SJSA1 (cell line): ENCODE data around the gene RUNX2. TPM values are rescaled to one million over a fixed set of nuclear protein-coding genes. Genes with fewer than 3 reads are reported as not detected.
A peak's percentile ranks its signal among the peaks of the same experiment; 100 is the strongest.

Source experiments
- DNase-seq, 2 experiments: peaks; one replicate each; pipeline ENCODE4 v3.0.0-alpha.2; 2015 to 2020; ENCODE audit warnings: low spot score in 2 of 2, low read depth in 1 of 2
- H3K27ac ChIP-seq: fragments of 250-450 bp; sonication (Bioruptor Pico); 2 replicates; pipeline ENCODE4 v1.5.1; 2020; ENCODE audit warnings: mild to moderate bottlenecking, moderate library complexity
- H3K27me3 ChIP-seq: fragments of 250-450 bp; sonication (Bioruptor Pico); replicated peaks from 2 replicates; pipeline ENCODE4 v1.5.1; 2020; ENCODE audit warnings: mild to moderate bottlenecking, moderate library complexity
- H3K36me3 ChIP-seq: fragments of 250-450 bp; sonication (Bioruptor Pico); 2 replicates; pipeline ENCODE4 v1.5.1; 2020; ENCODE audit warnings: mild to moderate bottlenecking
- H3K4me1 ChIP-seq: fragments of 250-450 bp; sonication (Bioruptor Pico); replicated peaks from 2 replicates; pipeline ENCODE4 v1.6.1; 2021; ENCODE audit warnings: mild to moderate bottlenecking
- H3K4me3 ChIP-seq: fragments of 250-450 bp; sonication (Bioruptor Pico); 2 replicates; pipeline ENCODE4 v1.5.1; 2020; ENCODE audit warnings: mild to moderate bottlenecking
- H3K9me3 ChIP-seq: fragments of 250-450 bp; sonication (Bioruptor Pico); replicated peaks from 2 replicates; pipeline ENCODE4 v1.5.1; 2020; ENCODE audit warnings: mild to moderate bottlenecking
- total RNA-seq: library from RNA; depleted of rRNA; stranded (reverse); fragments of >200 nt; shearing (Covaris generic); gene quantifications from 2 replicates; pipeline ENCODE4 v1.2.3, GENCODE V29; 2014

Gene RUNX2
- total RNA-seq, 1 experiment from 2014 or later: 10.3 TPM

DNA sequence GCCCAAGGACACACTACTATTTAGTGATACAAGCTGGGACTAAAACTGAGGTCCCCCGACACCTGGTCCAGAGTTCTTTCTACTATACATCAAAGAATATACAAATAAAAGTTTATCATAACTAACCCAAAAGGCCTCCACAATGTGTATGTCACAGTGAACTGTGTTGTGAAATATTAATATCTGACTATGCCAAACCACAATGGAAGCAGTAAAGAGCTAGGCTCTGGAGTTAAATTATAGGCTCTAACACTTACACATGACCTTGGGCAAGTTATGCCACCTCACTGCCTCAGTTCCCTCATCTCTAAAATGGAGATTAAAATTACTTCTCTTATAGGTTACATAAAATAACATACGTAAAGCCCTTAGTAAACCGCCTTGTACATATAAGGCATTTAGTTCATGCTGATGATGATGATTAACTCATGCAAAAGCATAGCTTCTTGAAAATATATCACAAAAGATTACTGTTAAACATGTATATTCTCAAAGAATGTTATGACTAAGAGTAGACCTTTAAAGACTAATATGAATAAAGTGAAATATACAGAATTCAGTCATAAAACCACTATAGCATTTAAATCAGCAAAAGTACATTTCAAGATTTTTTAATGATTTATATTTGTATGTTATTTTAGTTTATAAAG lies 43.9 kb downstream of the RUNX2 start:
- Histone ChIP-seq H3K36me3 (no peaks in the 10 kb centered on the region), H3K4me3 (no peak overlapping the region), H3K27me3 (no peaks in the 10 kb centered on the region), H3K9me3 (no peaks in the 10 kb centered on the region), H3K4me1 (peaks cover 10% of the 10 kb centered on the region), H3K27ac (no peak overlapping the region)
- no peak for DNase-seq

DNA sequence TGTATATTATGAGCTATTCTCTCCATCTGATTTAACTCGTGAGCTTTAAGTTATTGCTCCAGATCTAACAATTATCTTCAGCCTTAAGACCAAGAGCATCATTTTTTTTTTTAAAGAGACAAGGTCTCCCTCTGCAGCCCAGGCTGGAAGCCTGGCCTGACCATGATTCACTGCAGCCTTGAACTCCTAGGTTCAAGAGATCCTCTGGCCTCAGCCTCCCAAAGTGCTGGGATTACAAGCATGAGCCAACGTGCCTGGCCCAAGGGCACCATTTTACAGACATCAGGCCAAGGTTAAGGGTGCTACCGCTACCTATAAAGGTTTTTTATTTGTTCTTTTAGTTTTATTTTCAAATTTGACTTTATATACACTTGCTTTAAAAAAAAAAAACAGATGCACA lies 47.3 kb downstream of the RUNX2 start:
- no peak overlapping the region for H3K4me3 ChIP-seq
- no peaks in the 10 kb centered on the region for H3K9me3 ChIP-seq
- H3K27me3 ChIP-seq: no peaks in the 10 kb centered on the region
- DNase-seq: no peak
- H3K4me1 ChIP-seq: peaks cover 10% of the 10 kb centered on the region
- H3K27ac ChIP-seq: no peak overlapping the region
- H3K36me3 ChIP-seq: no peaks in the 10 kb centered on the region

DNA sequence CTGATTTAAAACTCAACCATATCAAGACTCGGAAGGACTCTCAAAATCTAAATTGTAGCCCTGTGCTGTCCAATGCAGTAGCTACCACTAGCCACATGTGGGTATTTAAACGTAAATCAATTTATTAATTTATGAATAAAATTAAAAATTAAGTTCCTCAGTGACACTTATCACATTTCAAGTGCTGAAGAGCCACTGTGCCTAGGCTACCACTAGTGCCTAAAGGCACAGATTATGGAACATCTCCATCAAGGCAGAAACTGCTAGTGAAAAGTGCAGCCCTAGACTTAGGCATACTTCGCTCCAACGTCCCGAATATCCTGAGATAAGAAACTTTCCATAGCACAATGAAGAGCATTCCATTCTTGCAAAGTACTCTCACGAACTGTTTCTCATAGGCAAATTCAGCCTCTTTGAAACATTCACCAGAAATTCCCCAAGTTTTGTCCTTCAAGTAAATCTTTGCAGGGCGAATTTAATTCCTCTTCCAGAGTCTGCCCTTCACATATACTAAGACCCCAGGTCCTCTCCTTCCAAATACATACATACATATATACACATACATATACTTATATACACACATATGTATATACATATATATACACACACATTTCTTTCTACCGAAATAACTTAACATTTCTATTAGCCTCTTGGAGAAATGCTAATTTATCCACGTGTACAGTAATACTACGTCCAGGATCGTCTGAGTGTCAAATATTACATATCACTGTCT lies 48.3 kb downstream of the RUNX2 start:
- peak in 1 of 2 experiments; percentile 23 for DNase-seq
- peak overlapping the region; percentile 95 for H3K27ac ChIP-seq
- H3K4me3 ChIP-seq: peak overlapping the region; percentile 61

DNA sequence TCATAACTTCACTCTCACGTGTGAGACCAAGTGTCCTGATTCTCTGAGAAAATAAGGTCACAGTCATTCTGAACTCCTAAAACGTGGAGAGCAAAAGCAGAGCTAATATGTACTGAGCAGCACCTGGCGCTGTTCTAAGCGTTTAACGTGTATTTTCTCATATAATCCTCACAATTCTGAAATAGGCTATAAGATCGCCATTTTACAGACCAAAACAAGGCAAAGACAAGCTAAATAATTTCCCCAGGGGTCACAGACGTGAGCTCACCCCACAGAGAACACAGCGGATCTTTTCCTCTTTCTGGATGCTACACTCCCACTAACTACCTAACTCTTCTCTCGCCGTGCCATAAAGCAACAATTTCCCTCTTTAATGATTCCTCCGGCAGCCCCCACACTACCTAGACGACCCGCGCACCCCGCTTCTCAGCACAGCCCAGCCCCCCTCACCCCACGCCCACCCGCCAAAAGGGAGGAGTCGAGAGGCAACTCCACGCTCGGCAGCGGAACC lies 49.0 kb downstream of the RUNX2 start:
- no peaks in the 10 kb centered on the region for H3K27me3 ChIP-seq
- peak overlapping the region; percentile 61 for H3K4me3 ChIP-seq
- H3K36me3 ChIP-seq: no peaks in the 10 kb centered on the region
- H3K27ac ChIP-seq: peak overlapping the region; percentile 95
- H3K9me3 ChIP-seq: no peaks in the 10 kb centered on the region
- DNase-seq: no peak
- peaks cover 10% of the 10 kb centered on the region for H3K4me1 ChIP-seq

More for the DNA sequence above, 48.3 kb downstream of the RUNX2 start:
- no peaks in the 10 kb centered on the region for H3K9me3 ChIP-seq
- H3K36me3 ChIP-seq: no peaks in the 10 kb centered on the region
- H3K27me3 ChIP-seq: no peaks in the 10 kb centered on the region
- peaks cover 10% of the 10 kb centered on the region for H3K4me1 ChIP-seq

GRCh38 chr6:45377554-45378333 lies 49.6 kb downstream of the RUNX2 start, which contains the start of gene SUPT3H:
Gene SUPT3H (minus strand): TSS chr6:45377934.
- Histone ChIP-seq H3K27ac (peak within 1 kb of the TSS; percentile 95), H3K4me1 (peaks cover 10% of the 10 kb centered on the region), H3K4me3 (peak within 1 kb of the TSS; percentile 61), H3K27me3 (no peaks in the 10 kb centered on the region), H3K36me3 (no peaks in the 10 kb centered on the region), H3K9me3 (no peaks in the 10 kb centered on the region)
- DNase-seq: peak; percentile 92 to 94

DNA sequence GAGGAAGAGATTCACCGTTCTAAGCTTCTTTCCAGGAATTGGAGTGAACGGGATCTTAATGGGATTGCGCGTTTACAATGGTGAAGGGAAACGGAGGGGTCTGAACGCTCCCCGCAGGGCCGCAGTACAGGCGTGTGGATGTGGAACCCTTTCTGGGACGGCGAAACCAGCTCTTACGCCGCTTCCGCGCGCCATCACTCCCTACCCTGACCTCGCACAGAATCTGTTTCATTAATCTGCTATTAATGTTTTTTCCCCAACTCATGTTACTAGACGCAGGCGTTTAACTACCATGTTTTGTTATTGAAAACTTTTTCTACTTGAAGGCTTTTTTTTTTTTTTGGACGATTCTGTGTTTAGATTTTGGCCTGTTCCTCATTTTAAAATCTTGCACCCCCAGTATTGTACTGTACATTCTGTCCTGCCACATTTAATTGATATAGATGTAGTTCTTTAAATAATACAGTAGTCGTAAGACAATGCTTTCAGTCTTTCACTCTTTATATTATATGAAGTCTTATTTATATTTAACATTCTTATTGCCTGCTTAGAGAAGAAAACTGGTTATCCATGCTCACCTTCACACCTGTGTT lies 50.3 kb downstream of the RUNX2 start:
- peaks cover 10% of the 10 kb centered on the region for H3K4me1 ChIP-seq
- peak overlapping the region; percentile 61 for H3K4me3 ChIP-seq
- H3K27ac ChIP-seq: peak overlapping the region; percentile 95
- no peaks in the 10 kb centered on the region for H3K27me3 ChIP-seq
- no peak for DNase-seq
- H3K9me3 ChIP-seq: no peaks in the 10 kb centered on the region
- no peaks in the 10 kb centered on the region for H3K36me3 ChIP-seq

DNA sequence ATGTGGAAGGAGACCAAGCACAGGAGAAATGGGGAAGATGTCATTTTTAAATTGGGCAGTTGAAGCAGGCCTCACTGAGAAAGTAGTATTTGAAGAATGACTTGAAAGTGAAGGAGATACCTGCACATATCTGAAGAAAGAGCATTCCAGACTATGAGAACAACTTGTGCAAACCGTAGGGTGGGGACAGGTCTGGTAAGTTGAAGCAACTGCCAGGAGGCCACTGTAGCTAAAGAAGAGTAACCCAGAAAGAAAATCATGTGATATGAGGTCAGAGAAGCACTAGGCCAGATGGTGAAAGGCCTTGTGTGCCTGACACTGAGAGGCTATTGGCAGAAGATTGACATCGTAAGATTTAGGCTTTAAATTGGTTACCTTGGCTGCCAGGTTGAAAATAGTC lies 54.3 kb downstream of the RUNX2 start:
- no peaks in the 10 kb centered on the region for H3K27me3 ChIP-seq
- H3K9me3 ChIP-seq: no peaks in the 10 kb centered on the region
- peaks cover 9% of the 10 kb centered on the region for H3K4me1 ChIP-seq
- no peaks in the 10 kb centered on the region for H3K36me3 ChIP-seq
- H3K27ac ChIP-seq: no peak overlapping the region
- no peak for DNase-seq
- H3K4me3 ChIP-seq: no peak overlapping the region

- DNase-seq: no peak
- Histone ChIP-seq H3K4me3 (no peak overlapping the region), H3K27ac (no peak overlapping the region), H3K4me1 (peaks cover 15% of the 10 kb centered on the region), H3K27me3 (no peaks in the 10 kb centered on the region), H3K36me3 (no peaks in the 10 kb centered on the region), H3K9me3 (no peaks in the 10 kb centered on the region)
Measured at GRCh38 chr6:45386501-45386900, 58.4 kb downstream of the RUNX2 start.

- peak; percentile 40 to 53 for DNase-seq
- Histone ChIP-seq H3K4me1 (peaks cover 15% of the 10 kb centered on the region), H3K27ac (no peak overlapping the region), H3K36me3 (no peaks in the 10 kb centered on the region), H3K9me3 (no peaks in the 10 kb centered on the region), H3K27me3 (no peaks in the 10 kb centered on the region), H3K4me3 (no peak overlapping the region)
Measured at GRCh38 chr6:45387236-45387635, 59.1 kb downstream of the RUNX2 start.

DNA sequence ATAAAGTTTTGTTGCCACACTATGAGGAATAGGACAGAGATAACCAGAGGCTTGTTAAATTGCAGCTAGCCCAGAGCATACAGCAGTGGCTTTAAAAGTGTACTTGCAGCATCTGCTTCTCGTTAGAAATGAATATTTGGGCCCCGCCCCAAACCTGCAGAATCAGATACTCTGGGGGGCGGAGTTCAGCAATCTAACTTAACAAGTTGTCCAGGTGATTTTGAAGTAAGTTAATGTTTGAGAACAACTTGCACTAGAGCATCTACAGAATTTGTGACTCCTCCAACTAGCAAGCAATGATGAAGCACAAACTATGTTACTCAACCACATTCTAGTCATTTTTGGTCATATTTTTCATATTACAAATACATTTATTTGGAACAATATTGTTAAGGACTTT lies 60.2 kb downstream of the RUNX2 start:
- H3K27me3 ChIP-seq: no peaks in the 10 kb centered on the region
- H3K4me1 ChIP-seq: peaks cover 15% of the 10 kb centered on the region
- H3K9me3 ChIP-seq: no peaks in the 10 kb centered on the region
- no peak overlapping the region for H3K27ac ChIP-seq
- no peak for DNase-seq
- no peaks in the 10 kb centered on the region for H3K36me3 ChIP-seq
- no peak overlapping the region for H3K4me3 ChIP-seq

- H3K36me3 ChIP-seq: no peaks in the 10 kb centered on the region
- H3K9me3 ChIP-seq: no peaks in the 10 kb centered on the region
- DNase-seq: no peak
- H3K27me3 ChIP-seq: no peaks in the 10 kb centered on the region
- H3K27ac ChIP-seq: no peak overlapping the region
- H3K4me3 ChIP-seq: no peak overlapping the region
- no peaks in the 10 kb centered on the region for H3K4me1 ChIP-seq
Measured at GRCh38 chr6:45394586-45395095, 66.5 kb downstream of the RUNX2 start.

DNA sequence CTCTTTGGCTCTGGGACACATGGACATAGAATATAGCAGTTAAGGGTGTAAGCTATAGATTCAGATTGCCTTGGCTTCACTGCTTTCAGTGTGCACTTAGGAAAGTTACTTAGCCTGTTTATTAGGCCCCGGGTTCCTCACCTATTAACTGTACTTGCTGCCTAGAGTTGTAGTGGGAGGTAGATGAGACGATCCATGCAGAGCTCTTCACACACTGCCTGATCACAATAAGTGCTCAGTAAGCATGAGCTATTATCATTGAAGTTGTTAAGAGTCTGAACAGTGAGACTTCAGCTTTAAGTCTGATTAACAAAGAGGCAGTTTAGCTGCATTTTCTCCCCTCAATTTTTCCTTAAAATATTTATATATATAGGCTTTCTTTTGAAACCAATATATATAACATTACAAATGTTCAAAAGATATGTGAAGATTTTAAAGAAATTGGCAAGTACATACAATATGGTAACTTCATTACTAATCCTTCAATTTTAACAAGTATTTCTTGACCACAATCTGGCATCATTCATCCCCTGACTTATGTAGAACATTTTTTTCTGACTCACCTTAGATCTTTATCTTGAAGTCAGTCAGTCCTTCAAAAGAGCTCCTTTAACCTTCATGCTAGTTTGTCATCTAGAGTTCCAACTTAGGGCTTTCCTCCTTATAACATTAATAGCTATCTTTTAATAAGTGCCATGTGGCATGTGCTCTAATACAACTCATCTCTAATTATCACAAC lies 70.1 kb downstream of the RUNX2 start:
- H3K4me3 ChIP-seq: no peak overlapping the region
- H3K27ac ChIP-seq: no peak overlapping the region
- no peak for DNase-seq
- no peaks in the 10 kb centered on the region for H3K36me3 ChIP-seq
- no peaks in the 10 kb centered on the region for H3K4me1 ChIP-seq
- no peaks in the 10 kb centered on the region for H3K9me3 ChIP-seq
- H3K27me3 ChIP-seq: no peaks in the 10 kb centered on the region

- DNase-seq: no peak
- Histone ChIP-seq H3K4me3 (no peak overlapping the region), H3K36me3 (no peaks in the 10 kb centered on the region), H3K9me3 (no peaks in the 10 kb centered on the region), H3K27me3 (no peaks in the 10 kb centered on the region), H3K4me1 (no peaks in the 10 kb centered on the region), H3K27ac (no peak overlapping the region)
Measured at GRCh38 chr6:45400021-45400420, 71.9 kb downstream of the RUNX2 start.
